ENCODE results near the gene SORCS1.

Gene SORCS1

DNA sequence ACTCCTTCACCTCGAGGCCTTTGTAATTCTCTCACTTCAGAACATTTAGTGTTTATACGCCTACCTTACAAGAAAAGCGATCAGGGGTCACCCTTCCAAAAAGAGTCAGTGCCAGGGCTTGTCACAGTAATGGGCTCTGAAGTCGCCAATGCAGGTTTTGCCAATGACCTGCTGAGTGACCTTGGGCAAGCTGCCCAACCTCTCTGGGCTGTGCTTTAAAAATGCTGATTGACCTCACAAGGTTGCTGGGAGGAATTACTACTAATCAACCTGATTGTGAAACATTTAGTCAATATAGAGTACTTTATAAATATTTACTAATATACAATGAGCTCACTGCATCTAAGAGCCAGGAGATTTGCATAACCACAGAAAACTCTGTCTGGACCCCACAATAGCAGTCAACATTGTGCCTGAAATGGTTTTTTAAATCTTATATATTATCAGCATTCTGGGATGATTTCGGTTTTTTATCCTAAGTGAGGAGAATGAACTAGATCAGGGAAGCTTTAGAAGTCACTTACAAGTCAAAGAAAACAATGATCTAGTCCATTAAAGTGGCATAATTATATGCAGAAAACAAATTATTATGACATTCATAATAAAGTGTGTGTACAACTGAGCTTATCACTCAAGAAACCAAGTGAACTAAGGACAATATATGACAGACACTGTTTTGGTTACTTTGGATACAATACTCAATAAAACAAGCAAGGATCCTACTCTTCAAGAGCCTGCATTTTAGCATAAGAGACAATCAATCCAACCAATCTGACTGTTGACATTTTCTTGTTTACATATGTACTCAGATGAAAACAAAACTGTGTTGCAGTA, 290.5 kb downstream of the SORCS1 start:
- no peak for DNase-seq

DNA sequence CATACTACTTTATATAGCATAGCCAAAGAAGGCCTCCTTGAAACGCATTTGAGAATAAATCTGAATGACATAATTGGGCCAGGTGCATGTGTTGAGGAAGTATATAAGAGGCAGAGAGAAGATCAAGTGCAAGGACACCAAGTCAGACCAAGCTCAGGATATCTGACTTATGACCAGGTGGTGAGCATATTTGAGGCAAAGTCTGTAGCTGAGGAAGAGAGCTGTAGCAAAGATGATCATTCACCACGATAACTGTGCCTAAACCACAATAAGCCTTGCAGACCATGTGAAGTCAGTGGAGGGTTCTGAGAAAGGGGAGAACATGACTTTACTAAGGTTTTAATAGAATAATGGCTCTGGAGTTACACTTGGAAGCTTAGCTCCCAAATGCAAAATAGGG, 292.3 kb downstream of the SORCS1 start:
- no peak for DNase-seq

DNA sequence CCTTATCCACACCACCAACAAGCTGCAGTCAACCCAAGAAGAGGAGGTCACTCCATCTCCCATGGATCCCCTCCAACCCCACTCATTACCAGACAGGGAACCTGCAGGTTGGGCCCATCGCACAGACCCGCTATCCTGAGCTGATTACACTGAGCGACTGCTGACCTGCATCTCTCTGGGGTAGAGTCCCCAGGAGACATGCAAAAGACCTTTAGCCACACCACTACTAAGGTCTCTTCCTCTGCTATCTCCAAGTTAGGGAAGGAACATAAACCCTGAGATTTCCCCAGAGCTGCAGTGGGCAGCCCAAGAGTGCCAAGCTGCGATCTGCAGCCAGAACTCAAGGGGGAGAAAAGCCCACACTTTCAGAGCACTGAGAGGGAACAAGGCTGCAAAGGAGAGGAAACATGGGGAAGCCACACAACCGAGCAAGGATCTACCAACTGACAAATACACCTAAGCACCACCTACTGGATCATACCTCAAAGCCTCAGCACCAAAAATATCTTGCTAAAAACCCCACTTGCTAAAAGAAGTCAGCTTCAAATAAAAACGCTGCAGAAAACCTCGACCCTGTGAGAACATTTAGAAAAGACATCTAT, 298.2 kb downstream of the SORCS1 start:
- no peak for DNase-seq

DNA sequence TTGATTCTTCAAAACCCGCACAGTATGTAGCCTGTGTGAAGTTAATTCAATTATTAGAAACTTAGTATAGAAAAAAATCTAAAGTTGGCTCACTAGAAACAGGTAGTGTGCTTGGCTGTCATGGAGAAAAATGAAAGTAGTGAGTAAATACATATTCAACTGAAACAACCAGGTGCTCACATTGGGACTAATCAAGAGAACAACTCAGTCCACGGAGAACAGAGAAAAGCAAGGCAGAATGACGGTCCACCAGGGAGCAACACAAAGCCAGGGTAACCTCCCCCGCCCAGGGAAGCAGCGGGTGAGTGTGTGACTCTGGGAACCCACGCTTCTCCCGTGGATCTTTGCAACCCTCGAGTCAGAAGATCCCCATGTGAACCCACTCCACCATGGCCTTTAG, 300.5 kb downstream of the SORCS1 start:
- DNase-seq, result no peak

DNA sequence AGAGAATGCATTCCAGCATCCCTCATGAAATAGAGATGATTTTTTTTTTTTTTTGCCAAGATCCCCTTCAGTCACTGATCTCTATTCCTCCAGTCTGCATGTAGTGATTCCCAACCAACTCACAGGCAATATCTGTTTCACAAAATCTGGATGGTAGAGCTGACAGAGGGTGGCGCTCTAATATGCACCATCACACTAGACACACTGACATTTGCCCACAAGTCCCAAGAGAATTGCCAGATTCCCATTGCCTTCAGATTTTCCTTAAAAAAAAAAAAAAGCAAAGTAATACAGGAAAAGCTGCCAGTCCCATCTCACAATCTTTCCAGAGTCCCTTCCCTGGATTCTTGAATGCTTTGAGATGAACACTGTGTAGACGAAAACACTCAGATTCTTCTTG, 301.0 kb downstream of the SORCS1 start:
- DNase-seq, result no peak

DNA sequence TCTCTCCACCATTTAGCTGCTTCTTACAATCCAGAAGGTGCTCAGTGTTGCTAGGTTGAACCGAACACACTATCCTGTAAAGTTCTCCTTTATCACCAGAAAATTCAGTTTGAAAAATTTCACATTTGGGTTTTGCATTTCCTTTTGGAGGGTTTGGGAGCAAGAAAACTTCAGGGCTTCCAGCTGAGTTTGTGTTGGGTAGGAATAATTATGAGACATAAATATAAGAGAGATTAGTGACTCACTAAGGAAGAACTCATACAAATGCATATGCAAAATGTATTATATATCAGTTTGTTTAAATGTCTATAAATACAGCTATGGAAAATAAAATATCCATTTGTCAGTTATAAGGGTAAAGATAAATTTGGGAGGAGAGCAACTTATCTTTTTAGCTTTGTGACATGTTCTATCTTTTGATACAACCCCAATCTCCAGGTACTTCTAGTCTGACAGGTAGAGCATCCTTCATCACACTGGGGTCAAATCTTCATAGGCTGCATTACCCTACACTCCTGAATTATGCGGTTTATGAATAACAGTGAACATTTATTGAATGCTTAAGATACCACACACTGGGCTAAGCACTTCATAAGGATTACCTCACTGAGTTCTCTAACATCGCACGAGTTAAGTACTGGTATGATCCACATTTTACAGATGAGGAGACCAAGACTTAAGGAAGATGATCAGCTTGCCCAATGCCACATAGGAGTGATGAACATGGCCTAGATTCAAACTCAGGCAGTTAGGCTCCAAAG, 304.4 kb downstream of the SORCS1 start:
- no peak for DNase-seq

DNA sequence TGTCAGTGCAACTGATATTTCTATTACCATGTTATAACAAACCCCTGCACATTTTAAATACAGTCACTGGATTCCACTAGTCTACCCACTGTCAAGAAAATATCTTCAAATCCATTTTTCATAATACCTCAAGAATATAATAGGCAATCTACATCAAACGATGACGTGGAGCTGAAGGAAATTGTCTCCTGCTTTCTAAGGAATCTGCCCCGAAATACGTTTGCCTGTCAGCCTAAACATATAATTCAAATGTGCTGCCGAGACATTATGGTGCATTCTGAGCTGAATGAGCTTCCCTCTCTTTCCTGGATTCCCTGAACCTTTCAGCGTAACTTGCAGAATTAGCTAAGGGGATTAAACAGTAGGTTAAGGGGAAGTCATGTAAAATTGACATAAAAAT, 306.8 kb downstream of the SORCS1 start:
- DNase-seq, result no peak

DNA sequence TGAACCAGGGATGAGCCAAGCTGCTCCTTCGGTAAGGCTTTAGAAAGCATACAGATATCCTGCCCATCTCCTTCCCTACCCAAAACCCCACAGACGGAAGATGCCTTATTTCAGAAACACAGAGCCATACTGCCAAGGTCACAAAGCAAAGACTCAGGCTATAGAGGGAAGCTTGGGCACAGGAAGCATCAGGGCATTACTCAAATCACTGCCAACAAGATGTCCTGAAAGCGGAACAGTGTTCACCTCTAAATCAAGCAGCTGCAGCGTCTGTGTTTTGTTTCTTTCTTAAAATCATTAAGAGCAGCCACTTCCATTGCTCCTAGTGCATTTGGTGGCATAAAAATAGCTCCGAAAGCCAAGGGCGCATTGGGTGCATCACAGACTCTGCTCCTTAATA, 307.3 kb downstream of the SORCS1 start:
- no peak for DNase-seq

DNA sequence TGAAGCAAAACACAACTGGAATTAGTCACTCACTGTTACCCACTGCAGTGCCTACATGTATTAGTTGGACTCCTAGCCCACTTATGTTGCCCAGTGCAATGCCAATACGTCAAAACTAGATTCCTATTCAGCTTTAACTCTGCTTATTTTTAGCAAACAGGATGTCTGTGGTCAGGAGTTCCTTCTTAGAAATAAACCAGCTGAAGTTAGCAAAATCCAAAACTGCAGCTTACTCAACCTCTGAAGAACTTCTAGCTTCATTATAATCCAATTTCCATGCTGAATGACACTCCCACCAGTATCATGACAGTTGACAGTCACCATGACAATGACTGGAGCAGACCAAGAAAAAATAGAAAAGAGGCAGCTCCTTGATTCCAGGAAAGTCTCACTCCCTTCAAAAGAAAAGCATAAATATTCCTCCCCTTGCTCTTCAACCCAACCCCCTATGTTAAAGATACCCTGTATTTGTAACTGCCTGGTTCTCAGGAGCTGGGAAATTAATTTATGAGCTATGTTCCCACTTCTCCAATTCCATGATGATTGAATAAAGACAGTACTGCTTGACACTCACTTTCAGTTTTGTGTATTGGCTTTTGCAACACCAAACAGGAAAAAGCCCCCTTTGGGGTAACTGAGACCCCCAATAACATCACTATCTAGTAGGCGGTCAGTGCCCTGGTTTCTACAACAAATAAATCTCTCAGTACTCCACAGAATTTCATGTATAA, 327.4 kb downstream of the SORCS1 start:
- DNase-seq, result peak; percentile 13 to 16

DNA sequence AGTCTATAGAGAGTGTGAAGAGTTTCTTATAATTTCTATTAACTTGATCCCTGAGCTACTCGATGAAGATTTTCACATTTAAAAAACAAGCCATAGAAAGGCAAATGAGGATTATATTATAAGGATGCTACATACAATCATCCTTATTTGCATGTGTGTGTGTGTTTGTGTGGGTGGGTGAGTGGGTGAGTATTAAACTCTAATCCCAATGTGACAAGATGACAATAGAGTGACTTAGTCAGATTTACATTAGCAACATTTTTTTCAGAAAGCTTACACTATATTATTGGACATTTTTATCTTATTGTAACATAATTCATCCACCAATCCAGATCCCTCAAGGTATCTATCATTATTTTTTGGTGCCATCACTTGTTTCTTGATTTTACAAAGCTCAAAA, 331.7 kb downstream of the SORCS1 start:
- DNase-seq, result no peak

DNA sequence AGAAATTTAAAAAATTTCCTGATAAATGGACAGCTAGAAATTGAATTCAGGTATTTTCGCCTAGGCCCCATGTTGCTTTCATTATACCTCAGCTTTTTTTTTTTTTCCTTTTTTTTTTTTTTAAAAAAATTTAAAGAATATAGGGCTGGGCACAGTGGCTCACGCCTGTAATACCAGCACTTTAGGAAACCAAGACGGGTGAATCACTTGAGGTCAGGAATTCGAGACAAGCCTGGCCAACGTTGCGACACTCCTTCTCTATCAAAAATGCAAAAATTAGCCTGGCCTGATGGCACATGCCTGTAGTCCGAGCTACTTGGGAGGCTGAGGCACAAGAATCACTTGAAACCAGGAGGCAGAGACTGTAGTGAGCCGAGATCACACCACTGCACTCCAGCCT, 334.0 kb downstream of the SORCS1 start:
- peak in 1 of 2 donors; percentile 20 for DNase-seq

DNA sequence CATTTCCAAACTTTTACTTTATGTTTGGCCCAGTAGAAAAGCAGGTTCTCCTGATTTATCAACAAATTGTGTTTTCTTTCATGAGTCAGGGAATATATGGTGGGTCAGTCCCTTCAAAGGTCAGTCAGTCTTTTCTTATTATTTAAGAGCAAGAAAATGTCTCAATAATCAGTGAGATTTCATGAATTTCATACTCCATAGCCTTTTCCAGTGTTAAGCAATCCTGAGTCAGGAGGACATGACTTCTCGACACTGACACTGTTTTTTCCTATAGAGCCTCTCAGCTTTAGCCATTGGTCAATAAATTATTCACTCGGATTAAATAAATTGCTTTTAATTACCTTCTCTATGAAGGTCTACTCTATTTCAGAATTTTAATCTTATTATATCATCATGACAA, 334.5 kb downstream of the SORCS1 start:
- no peak for DNase-seq

DNA sequence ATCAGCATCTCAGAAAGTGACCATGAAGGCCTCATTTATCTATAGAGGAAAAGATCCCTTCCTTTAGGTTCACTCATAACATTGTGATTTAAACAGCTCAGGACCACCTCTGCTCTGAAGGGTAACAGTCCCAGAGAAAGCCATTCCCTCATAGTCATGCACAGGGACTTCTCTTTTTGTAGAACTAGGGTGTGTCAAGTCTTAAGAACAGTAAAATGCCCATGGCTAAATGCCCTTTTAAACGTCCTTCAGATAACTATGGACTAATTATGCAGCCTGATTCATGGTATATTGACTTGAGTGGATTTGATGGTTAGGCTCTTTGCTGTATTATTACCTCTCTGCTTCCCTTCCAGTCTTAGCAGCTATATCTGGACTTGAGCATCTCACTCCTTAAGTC, 337.8 kb downstream of the SORCS1 start:
- no peak for DNase-seq

DNA sequence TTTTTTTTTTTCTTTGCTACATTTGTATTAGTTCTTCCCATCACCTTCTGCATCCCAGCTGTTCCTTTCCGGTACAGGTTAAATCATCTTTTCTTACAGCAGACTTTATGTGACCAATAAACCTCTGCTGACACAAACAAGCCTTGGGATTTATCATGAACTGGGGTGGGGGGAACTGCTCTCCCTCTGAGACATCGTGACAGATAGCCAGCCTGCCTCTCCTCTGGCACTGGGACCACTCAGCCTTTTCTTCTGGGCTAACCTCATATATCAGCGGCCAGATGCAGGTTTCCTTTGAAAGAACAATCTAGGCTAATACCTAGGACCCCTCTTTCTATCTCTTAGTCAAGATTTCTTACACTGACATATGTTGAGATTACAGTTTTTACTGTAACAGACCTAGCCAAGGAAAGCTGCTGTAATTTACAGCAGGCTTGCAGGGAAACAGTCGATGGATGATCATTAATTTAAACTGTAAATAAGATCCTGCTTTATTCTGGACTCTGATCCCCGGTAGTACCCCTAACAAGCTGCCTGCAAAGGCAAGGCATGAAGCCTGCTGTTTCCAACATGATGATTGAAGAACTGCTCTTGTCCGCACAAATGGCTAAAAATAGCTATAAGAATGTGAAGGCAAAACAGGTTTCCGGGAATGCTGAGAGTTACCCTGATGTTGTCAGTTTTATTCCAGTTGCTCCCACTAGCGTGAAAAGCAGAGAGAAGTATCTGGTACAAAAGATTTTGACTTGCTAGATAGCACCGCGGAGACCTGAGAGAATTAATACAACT, 338.7 kb downstream of the SORCS1 start:
- DNase-seq, result no peak

DNA sequence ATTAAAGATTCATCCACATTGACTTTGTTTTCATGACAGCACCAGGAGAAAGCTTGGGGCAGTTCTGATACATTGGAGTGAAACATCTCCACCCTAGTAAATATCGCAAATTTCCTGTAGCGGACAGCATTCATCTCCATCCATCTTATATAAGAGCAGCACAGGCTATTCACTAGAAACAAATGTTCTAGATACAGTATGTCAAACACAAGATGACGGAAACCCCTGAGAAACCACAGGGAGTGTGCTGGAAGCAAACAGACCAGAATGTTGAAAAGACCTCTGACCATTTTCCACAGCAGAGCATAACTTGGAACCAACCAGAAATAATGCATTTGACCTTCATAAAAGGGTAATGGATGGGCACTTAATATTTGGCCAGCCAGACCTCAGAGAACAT, 343.9 kb downstream of the SORCS1 start:
- no peak for DNase-seq

DNA sequence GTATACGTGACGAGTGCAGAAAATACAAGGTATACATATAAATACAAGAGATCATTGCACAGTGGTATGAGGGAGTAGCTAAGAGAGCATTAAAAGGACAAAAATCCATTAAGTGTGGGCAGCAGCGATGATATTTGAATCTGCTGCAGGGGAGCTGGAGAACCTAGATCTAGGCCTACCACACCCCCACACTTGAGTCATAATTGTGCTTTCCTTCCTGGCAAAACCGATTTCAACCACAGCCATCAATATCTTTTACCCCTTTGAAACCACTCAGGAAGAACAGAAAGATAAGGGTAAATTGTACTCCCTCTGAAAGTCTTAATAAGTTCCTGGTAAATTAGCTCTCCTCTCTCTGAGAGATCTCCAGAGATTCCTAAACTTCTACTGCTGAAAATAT, 345.0 kb downstream of the SORCS1 start:
- no peak for DNase-seq

DNA sequence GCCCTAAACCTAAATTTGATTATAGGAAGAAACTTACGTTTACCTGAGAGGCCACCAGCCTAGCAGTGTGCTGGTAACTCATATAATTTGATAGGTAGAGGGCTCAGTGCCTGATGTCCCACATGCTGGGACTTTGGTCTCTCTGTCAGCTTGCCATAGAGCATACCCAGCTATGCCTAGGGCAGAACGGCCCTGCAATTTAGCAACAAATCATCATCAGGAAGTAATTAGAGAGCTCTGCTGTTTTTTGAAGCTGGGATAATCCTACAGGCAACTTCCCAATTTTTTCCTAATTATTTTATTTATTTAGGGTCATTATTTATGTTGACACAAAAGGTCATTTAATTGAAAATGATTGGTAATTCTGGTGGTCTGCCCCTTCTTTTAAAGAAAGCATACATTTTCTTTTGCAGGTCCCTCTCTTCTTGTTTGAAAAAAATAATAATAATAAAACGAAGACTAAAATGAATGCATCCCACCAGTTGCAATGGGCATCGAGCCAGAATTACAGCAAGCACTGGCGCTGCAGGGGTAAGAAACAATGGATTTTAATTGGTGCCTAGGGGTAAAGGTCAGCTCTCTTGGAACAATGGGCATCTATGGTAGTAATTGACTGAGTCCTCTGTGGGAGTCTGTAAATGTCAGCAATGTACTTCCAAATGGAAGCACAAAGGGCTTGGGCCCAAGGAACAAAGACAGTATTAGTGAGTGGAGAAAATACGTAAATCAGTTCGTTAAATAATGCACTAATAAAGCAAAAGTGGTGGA, 348.0 kb downstream of the SORCS1 start:
- DNase-seq, result no peak

DNA sequence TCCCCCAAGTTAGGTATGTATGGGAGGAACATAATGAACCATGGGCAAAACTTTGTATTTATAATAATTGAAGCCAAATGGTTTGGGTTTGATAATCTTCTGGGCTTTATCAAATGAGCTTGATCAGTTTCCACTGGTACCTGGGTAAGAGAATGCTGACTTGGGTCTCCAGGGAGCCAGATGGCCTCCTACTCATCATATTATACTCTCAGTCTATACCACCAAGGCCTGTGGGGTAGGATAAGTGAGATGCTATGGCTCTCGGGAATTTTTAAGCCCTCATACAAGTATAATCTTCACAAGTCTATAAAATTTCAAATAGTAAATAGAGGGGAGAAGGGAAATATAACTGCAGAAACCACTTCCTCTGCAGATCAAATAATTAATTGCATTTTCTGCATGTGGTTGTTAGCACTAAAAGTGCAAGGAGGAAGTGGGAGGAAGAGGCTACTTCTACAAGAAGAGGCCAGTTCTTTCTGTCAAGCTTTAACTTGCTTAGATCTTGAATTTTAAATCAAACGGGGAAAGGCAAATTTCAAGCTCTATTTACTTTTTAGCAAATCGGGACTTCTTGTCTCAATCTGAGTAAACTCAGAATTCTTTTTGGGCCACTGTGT, 349.0 kb downstream of the SORCS1 start:
- DNase-seq, result no peak

DNA sequence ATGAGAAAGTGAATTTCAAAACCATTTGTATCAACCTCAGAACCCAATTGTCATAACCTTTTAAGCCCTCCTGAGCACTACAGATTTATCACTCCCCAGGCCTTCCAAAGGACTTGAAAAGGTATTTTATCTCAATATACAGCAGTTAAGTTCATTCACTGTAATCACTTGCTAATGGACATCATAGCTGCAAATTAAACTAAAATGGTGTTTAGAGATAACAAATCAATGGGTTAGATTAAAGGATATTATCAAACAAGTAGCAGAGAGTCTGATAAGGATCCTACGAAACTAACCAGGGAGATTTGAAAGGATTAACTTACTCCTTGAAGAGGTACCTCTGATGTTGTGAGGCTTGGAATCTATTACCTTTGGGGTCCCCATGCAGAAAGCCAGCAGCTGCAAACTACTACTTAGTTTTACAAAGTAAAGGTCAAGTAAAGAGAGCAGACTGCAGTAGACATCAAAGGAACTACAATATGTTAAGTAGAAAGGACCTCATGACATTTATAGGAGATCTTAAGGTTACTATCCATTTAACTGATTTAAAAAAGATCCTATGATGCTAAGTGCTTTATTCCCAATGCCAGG, 359.4 kb downstream of the SORCS1 start:
- no peak for DNase-seq

DNA sequence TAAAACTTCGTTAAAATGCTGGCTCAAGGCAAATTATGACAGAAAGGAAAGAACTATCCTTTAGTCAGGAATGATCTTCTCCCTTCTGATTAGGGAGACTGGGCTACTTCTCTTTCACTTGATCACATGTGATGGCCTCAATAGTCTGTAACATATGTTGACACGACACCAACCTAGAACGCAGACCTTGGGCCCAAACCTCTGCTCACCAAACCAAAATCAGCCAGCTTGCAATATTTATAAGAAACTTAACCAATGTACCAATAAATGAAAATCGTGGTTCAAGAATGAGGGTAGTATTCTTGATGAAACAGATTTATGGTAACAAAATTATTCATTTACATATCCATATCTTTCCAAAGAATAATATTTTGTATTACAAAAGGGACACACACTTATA, 361.6 kb downstream of the SORCS1 start:
- DNase-seq, result no peak

DNA sequence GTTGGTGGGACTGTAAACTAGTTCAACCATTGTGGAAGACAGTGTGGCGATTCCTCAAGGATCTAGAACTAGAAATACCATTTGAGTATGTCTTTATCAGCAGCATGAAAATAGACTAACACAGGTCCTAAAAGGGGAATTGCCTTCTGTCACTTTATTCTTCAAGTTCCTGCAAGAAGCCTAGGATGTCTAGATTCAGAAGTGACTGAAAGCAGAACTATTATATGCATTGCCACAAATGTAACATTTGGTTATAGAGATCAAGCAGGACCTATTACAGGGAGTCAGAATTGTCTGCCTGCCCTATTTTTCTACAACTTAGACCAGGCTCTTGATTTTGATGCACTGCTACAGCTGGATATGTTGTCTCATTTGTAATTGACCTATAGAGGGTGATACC, 364.7 kb downstream of the SORCS1 start:
- DNase-seq, result no peak
